ENCODE measurements around the gene RPS14. TPM values are rescaled to one million over a fixed set of nuclear protein-coding genes. Genes with fewer than 3 reads are reported as not detected.
"Not testable (repeated sequence)": the region's sequence is repeated elsewhere in the genome, so short reads cannot be mapped to it uniquely, and the experiment has no call there.

RPS14 gene
- total and polyA plus RNA-seq, 2 of the 8 experiments (the other 6 are each of a cell fraction or from before 2014, with no cell fraction given): 2,548 to 6,423 TPM

- TF ChIP-seq E2F6 (IDR thresholded peaks at IDR 0.05) (no peak), SIN3A (conservative IDR thresholded peaks at IDR 0.05 in 1 of 2, IDR thresholded peaks at IDR 0.05 in 1 of 2; ENCODE audit: low read depth in 1 of 2, low read length in 2 of 2) (no peak), POLR2A (IDR thresholded peaks at IDR 0.05; ENCODE audit: control extremely low read depth in 1 of 2, low read depth in 2 of 2, low read length in 2 of 2) (no peak), TAF7 (optimal IDR thresholded peaks at IDR 0.05; ENCODE audit: borderline replicate concordance, low read depth, low read length) (no peak), BRCA1 (IDR thresholded peaks at IDR 0.05; ENCODE audit: low read depth, low read length) (no peak), CEBPB (IDR thresholded peaks at IDR 0.05; ENCODE audit: low read depth, low read length) (no peak), HDAC6 (IDR thresholded peaks at IDR 0.05; ENCODE audit: low read depth, low read length) (no peak), CTCF (IDR thresholded peaks at IDR 0.05; ENCODE audit: control extremely low read depth in 1 of 3, insufficient read depth in 1 of 3, low read depth in 1 of 3, low read length in 3 of 3) (no peak), TAF1 (IDR thresholded peaks at IDR 0.05; ENCODE audit: low read depth, low read length) (no peak)
These were observed 5.1 kb upstream of the RPS14 start (continued) for GRCh38 chr5:150454492-150455229.

DNA sequence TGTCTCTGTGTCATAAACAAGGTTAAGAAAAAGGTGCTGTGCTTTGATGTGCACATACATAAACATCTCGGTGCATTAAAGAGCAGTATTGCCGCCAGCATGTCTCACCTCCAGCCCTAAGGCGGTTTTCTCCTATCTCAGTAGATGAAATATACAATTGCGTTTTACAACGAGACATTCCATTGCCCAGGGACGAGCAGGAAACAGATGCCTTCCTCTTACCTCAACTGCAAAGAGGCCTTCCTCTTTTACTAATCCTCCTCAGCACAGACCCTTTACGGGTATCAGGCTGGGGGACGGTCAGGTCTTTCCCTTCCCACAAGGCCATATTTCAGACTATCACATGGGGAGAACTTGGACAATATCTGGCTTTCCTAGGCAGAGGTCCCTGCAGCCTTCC, 4.5 kb upstream of the RPS14 start:
- H4K91ac ChIP-seq (replicated peaks; ENCODE audit: insufficient read length, low read length); H3K27ac ChIP-seq (ENCODE audit: low read depth, low read length); H2AK5ac ChIP-seq (ENCODE audit: low read depth, low read length); H2BK15ac ChIP-seq (ENCODE audit: low read length); H3K79me1 ChIP-seq (ENCODE audit: low read depth, low read length); H3K36me3 ChIP-seq (ENCODE audit: control insufficient read depth in 2 of 4, insufficient read depth in 4 of 4, low read length in 3 of 4); H3K9ac ChIP-seq (replicated peaks in 1 of 4; ENCODE audit: extremely low read depth in 1 of 4, low read depth in 3 of 4, low read length in 3 of 4); H3K14ac ChIP-seq (ENCODE audit: insufficient read length); H3K4ac ChIP-seq (replicated peaks; ENCODE audit: insufficient read length, low read depth, low read length); H3K4me3 ChIP-seq (ENCODE audit: extremely low read depth in 1 of 4, insufficient read depth in 2 of 4, low read depth in 3 of 4, low read length in 4 of 4); H2BK5ac ChIP-seq (ENCODE audit: low read depth, low read length); H3K4me1 ChIP-seq (replicated peaks in 1 of 4; ENCODE audit: control insufficient read depth in 3 of 4, insufficient read depth in 4 of 4, low read length in 3 of 4); H2BK12ac ChIP-seq (ENCODE audit: low read depth, low read length); FAIRE-seq; H3K9me3 ChIP-seq (ENCODE audit: insufficient read depth in 2 of 2, low read depth in 1 of 2, low read length in 1 of 2); H3K23me2 ChIP-seq (ENCODE audit: low read depth, low read length); DNase-seq (ENCODE audit: low read depth in 1 of 2, low spot score in 2 of 2); POLR2A ChIA-PET (ENCODE audit: partially characterized antibody); H2AFZ ChIP-seq (ENCODE audit: low read length); H3K23ac ChIP-seq (ENCODE audit: insufficient read length); H3K79me2 ChIP-seq (ENCODE audit: control insufficient read depth in 1 of 2, insufficient read depth in 2 of 2, low read length in 2 of 2); H2BK120ac ChIP-seq (replicated peaks; ENCODE audit: low read depth, low read length); H4K5ac ChIP-seq (ENCODE audit: insufficient read length, low read depth, low read length); H2BK20ac ChIP-seq (ENCODE audit: low read length); H3K27me3 ChIP-seq (replicated peaks in 1 of 4; ENCODE audit: control insufficient read depth in 3 of 4, extremely low read depth in 1 of 4, insufficient read depth in 3 of 4, low read length in 3 of 4); H3K4me2 ChIP-seq (ENCODE audit: insufficient read depth in 1 of 2, low read depth in 2 of 2, low read length in 2 of 2); H3K56ac ChIP-seq (replicated peaks; ENCODE audit: insufficient read length, low read depth, low read length); H3K18ac ChIP-seq (ENCODE audit: extremely low read depth, low read length); H4K20me1 ChIP-seq (replicated peaks in 1 of 2; ENCODE audit: control insufficient read depth in 1 of 2, insufficient read depth in 2 of 2, low read length in 2 of 2): not testable (repeated sequence)
- peak overlapping the region; percentile 42; the same call in 1 of the 2 replicates for H4K8ac ChIP-seq (ENCODE audit: extremely low read depth, insufficient read depth, low read length)
- WGBS, 2 experiments (ENCODE audit: extremely low coverage in 1 of 2, insufficient coverage in 1 of 2, insufficient read length in 1 of 2, insufficient replicate concordance in 2 of 2, low coverage in 1 of 2, low lambda C conversion rate in 2 of 2, missing lambda C conversion rate in 1 of 2): 92% methylated on average over 8 of the region's 8 CpGs; no CpG with 5 or more reads in 1 of the 2 experiments
- CTCF ChIA-PET (ENCODE audit: partially characterized antibody): interaction anchor here (1.1 kb wide), 1 partner anchor 31 kb away, joined by 3 read pairs; no protein-coding TSS in a partner anchor
